Measurements from ENCODE around the gene ZNF525. TPM values are rescaled to one million over a fixed set of nuclear protein-coding genes. Genes with fewer than 3 reads are reported as not detected.
A peak's percentile ranks its signal among the peaks of the same experiment; 100 is the strongest.
"Not testable (repeated sequence)": the region's sequence is repeated elsewhere in the genome, so short reads cannot be mapped to it uniquely, and the experiment has no call there.

The ZNF525 gene
- total RNA-seq, 1 donor from 2014 or later = 24.4 TPM

DNA sequence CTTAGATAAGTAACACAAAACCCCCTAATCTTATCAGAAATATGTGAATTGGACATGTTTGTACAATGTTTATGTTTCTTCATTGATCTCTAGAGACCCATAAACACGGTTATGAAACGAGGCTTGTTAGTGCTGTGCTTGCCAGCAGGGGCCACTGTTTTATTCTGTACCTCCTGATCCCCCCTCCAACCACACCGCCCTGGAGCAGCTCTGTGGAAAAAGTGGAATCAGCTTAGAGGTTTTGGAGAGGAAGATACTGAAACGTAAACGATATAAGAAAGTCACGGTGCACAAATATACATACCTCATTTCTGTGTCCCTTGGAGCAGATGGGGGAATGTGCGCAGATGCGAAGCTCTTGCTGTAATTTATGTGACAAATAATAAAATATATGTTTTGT, 58.2 kb downstream of the ZNF525 start:
- peaks cover 37% of the 10 kb centered on the region for H3K4me1 Mint-ChIP-seq (ENCODE audit: low read depth)
- TF ChIP-seq, protein P1, sequence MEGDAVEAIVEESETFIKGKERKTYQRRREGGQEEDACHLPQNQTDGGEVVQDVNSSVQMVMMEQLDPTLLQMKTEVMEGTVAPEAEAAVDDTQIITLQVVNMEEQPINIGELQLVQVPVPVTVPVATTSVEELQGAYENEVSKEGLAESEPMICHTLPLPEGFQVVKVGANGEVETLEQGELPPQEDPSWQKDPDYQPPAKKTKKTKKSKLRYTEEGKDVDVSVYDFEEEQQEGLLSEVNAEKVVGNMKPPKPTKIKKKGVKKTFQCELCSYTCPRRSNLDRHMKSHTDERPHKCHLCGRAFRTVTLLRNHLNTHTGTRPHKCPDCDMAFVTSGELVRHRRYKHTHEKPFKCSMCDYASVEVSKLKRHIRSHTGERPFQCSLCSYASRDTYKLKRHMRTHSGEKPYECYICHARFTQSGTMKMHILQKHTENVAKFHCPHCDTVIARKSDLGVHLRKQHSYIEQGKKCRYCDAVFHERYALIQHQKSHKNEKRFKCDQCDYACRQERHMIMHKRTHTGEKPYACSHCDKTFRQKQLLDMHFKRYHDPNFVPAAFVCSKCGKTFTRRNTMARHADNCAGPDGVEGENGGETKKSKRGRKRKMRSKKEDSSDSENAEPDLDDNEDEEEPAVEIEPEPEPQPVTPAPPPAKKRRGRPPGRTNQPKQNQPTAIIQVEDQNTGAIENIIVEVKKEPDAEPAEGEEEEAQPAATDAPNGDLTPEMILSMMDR (IDR thresholded peaks at IDR 0.05; ENCODE audit: unreplicated experiment) = peak; percentile 34
- H3K9me3 Mint-ChIP-seq (ENCODE audit: low read depth); H3K27me3 Mint-ChIP-seq; DNase-seq (ENCODE audit: low spot score, unreplicated experiment); H3K36me3 Mint-ChIP-seq (ENCODE audit: insufficient read depth): not testable (repeated sequence)
- H3K27ac Mint-ChIP-seq = peak overlapping the region; percentile 91
- H3K4me3 Mint-ChIP-seq (ENCODE audit: low read depth) = peak overlapping the region; percentile 66

GRCh38 chr19:53424968-53425597, 59.6 kb downstream of the ZNF525 start:
- DNase-seq (ENCODE audit: low spot score, unreplicated experiment) = peak; percentile 62
- Mint-ChIP-seq H3K27me3 (no peaks in the 10 kb centered on the region), H3K27ac (peak overlapping the region; percentile 88), H3K4me1 (ENCODE audit: low read depth) (peaks cover 42% of the 10 kb centered on the region), H3K9me3 (ENCODE audit: low read depth) (no peaks in the 10 kb centered on the region), H3K4me3 (ENCODE audit: low read depth) (peak overlapping the region; percentile 67), H3K36me3 (ENCODE audit: insufficient read depth) (peaks cover 7% of the 10 kb centered on the region)
- TF ChIP-seq, protein P1 (IDR thresholded peaks at IDR 0.05; ENCODE audit: unreplicated experiment) = peak; percentile 86

GRCh38 chr19:53431399-53432087, 66.0 kb downstream of the ZNF525 start, which contains the start of gene ZNF761:
TSS of gene ZNF761 (plus strand) at chr19:53431984. CDS start at chr19:53447269, 15,285 bp downstream.
- Mint-ChIP-seq H3K4me3 (ENCODE audit: low read depth) (peak within 1 kb of the TSS; percentile 89), H3K4me1 (ENCODE audit: low read depth) (peaks cover 63% of the 10 kb centered on the region), H3K36me3 (ENCODE audit: insufficient read depth) (peaks cover 23% of the 10 kb centered on the region), H3K27ac (peak within 1 kb of the TSS; percentile 98), H3K9me3 (ENCODE audit: low read depth) (no peaks in the 10 kb centered on the region), H3K27me3 (no peaks in the 10 kb centered on the region)
- TF ChIP-seq, protein P1 (IDR thresholded peaks at IDR 0.05; ENCODE audit: unreplicated experiment) = peak; percentile 39
- peak; percentile 99 for DNase-seq (ENCODE audit: low spot score, unreplicated experiment)

DNA sequence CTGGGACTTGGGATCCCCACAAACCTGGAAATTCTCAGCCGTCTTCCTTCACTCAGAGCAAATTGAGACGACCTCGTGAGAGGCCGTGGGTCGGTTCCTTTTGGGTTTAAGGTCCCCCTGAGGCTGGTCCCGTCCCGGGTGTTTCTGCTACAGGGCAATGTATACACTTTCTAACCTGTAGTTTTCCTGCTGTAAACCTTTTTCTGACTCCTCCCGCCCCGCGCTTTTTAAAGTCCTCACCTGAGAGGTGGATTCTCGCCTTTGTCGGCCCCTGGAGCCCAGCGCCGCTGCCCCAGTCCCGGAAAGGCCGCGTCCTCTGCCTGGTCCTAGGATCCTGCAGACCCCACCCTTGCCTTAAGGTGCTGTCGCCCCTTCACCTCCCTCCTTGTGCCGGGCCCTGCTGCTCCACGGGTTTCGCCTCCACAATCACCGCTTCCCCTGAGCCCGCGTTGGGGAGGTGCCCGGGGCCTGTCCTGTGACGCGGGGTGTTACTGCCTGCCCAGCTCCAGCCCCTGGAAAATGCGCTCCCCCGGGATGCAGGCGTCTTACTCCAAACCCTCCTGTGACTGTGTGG, 66.7 kb downstream of the ZNF525 start:
- Mint-ChIP-seq H3K27ac (peak overlapping the region; percentile 98), H3K27me3 (no peaks in the 10 kb centered on the region), H3K9me3 (ENCODE audit: low read depth) (no peaks in the 10 kb centered on the region), H3K4me3 (ENCODE audit: low read depth) (peak overlapping the region; percentile 89), H3K4me1 (ENCODE audit: low read depth) (peaks cover 66% of the 10 kb centered on the region), H3K36me3 (ENCODE audit: insufficient read depth) (peaks cover 23% of the 10 kb centered on the region)
- DNase-seq (ENCODE audit: low spot score, unreplicated experiment) = peak; percentile 13
- TF ChIP-seq, protein P1 (IDR thresholded peaks at IDR 0.05; ENCODE audit: unreplicated experiment) = no peak

Other genes starting within 250 kb of the ZNF525 start
- gene ZNF415, start 232.8 kb upstream of the ZNF525 start, total RNA-seq = 13.6 and 18.1 TPM in 2 replicates
- 17.2 and 18.3 TPM in 2 replicates for gene ZNF347, start 206.7 kb upstream of the ZNF525 start, total RNA-seq
- gene ZNF665, start 172.3 kb upstream of the ZNF525 start, total RNA-seq = 8.5 and 9.4 TPM in 2 replicates
- 51.9 and 57.5 TPM in 2 replicates for gene ZNF677, start 110.8 kb upstream of the ZNF525 start, total RNA-seq
- not detected in 2 replicates for gene VN1R2, start 107.4 kb upstream of the ZNF525 start, total RNA-seq
- not detected in 2 replicates for gene VN1R4, start 98.0 kb upstream of the ZNF525 start, total RNA-seq
- 10.3 and 10.4 TPM in 2 replicates for gene ZNF845, start 32.0 kb upstream of the ZNF525 start, total RNA-seq
- gene ZNF765, start 29.4 kb downstream of the ZNF525 start, total RNA-seq = 29.8 and 32.9 TPM in 2 replicates
- gene ZNF761, start 66.3 kb downstream of the ZNF525 start, total RNA-seq = 59.3 and 65.9 TPM in 2 replicates
- 16.0 and 16.6 TPM in 2 replicates for gene ZNF813, start 102.0 kb downstream of the ZNF525 start, total RNA-seq
- 29.0 and 29.9 TPM in 2 replicates for gene ZNF331, start 172.4 kb downstream of the ZNF525 start, total RNA-seq

Data from progenitor cell of endocrine pancreas (in vitro differentiated cells).